Astrocyte of the spinal cord (primary cell): Measurements from ENCODE around the gene TRUB1.

ENCODE experiments used
- DNase-seq: peaks from one replicate; pipeline ENCODE4 v3.0.0; 2011; ENCODE audit warnings: low read depth, low spot score
- H3K4me3 ChIP-seq: 2 replicates; pipeline ENCODE4 v1.5.1; 2011; ENCODE audit warnings: low read depth, mild to moderate bottlenecking, low read length, moderate library complexity
- in situ Hi-C: cut with HindIII; loops from 2 replicates; pipeline ENCODE4 v1.10.0; 2017; ENCODE audit warnings: low sequenced_read_pairs
- TF ChIP-seq, protein P1 (sequence below): IDR thresholded peaks from 2 replicates; pipeline ENCODE4 v1.5.1; 2012; ENCODE audit warnings: low read depth, mild to moderate bottlenecking, low read length, inconsistent platforms

Gene TRUB1

DNA sequence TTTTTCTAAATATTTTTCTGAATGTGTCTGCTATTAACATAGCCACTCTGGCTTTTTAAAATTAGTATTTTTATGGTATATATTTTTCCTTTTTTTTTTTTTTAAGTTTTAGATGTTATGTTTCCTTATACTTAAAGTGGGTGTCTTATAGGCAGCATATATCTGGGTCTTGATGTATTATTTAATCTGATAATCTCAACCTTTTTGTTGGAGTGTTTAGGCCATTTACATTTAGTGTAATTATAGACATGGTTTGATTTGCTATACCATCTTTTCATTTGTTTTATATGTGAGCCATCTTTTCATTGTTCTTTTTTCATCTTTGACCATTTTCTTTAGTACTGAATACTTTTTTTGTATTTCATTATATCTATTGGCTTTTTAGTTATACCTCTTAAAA, 45.0 kb downstream of the TRUB1 start:
- TF ChIP-seq, protein P1, sequence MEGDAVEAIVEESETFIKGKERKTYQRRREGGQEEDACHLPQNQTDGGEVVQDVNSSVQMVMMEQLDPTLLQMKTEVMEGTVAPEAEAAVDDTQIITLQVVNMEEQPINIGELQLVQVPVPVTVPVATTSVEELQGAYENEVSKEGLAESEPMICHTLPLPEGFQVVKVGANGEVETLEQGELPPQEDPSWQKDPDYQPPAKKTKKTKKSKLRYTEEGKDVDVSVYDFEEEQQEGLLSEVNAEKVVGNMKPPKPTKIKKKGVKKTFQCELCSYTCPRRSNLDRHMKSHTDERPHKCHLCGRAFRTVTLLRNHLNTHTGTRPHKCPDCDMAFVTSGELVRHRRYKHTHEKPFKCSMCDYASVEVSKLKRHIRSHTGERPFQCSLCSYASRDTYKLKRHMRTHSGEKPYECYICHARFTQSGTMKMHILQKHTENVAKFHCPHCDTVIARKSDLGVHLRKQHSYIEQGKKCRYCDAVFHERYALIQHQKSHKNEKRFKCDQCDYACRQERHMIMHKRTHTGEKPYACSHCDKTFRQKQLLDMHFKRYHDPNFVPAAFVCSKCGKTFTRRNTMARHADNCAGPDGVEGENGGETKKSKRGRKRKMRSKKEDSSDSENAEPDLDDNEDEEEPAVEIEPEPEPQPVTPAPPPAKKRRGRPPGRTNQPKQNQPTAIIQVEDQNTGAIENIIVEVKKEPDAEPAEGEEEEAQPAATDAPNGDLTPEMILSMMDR: no peak
- DNase-seq: no peak
- in situ Hi-C loops: no loop called here
- no peak overlapping the region for H3K4me3 ChIP-seq

GRCh38 chr10:114987995-114988394, 50.0 kb downstream of the TRUB1 start:
- peak; percentile 76 for DNase-seq
- H3K4me3 ChIP-seq: no peak overlapping the region
- TF ChIP-seq, protein P1: no peak
- in situ Hi-C loops: no loop called here

- TF ChIP-seq, protein P1: no peak
- in situ Hi-C loops: no loop called here
- no peak overlapping the region for H3K4me3 ChIP-seq
- DNase-seq: no peak
Observed at GRCh38 chr10:114990586-114990985, 52.6 kb downstream of the TRUB1 start.

GRCh38 chr10:114990991-114991390, 53.0 kb downstream of the TRUB1 start:
- no peak overlapping the region for H3K4me3 ChIP-seq
- DNase-seq: no peak
- in situ Hi-C loops: no loop called here
- TF ChIP-seq, protein P1: no peak

DNA sequence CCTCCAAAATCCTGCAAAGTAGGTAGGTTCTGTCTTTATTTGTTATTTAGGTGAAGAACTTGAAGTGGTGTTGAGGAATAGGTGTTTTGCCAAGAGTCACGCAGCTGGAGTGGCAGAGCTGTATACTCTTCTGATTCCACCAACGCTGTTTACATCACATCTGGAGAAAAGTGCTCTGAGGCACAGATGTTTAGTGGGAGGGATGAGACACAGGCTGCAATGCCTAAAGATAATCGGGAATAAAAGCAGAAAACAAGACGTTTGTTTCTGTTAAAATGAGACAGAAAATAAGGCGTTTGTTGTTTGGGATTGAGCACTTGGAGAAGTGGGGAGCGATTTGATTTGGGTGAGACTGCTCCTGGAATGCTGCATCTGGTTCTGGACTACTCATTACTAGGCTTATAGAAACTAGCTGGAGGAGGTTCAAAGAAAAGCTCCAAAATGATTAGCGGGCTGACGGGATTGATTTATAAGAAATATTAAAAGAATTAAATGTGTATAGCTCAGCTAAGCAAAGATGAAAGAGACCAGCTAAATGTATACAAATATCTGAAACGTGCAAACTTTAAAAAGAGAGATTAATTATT, 54.3 kb downstream of the TRUB1 start:
- in situ Hi-C loops: no loop called here
- no peak overlapping the region for H3K4me3 ChIP-seq
- DNase-seq: no peak
- TF ChIP-seq, protein P1: no peak

DNA sequence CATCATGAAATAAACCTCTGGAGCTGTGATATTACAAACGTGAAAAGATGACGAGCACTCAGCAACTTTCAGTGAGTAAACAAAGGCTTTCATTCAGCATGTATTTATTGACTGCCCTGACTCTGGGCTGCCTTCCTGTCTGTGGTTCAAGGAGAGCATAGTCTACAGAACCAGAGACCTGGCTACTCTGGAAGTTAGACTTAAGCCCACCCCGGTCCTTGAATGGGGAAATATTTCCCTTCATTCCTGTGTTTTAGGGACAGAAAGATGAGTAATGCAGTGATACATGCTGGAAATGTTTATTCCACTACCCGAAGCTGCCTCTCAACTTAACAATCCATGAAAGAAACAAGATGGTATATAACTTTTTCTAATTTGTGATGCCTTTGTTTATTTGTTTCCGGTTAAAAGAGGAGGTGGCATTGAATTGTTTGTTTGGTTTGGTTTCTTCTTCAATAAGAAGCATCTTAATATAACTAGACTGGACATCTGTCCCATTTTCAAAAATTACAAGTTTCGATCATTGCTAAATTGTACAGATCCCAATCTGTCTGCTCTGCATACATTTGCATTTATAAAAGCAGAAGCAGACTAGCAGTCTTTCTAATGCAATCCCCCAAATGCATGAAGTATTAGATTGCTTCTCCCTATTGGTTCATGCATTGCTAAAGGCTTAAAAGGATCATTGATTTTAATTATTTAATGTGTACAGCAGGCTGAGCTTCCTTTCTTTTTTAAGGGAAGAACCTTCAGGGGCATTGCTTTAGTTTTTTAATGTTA, 57.7 kb downstream of the TRUB1 start:
- TF ChIP-seq, protein P1: no peak
- in situ Hi-C loops: no loop called here
- no peak overlapping the region for H3K4me3 ChIP-seq
- DNase-seq: peak; percentile 12
